Fibroblast of skin of left biceps (primary cell): ENCODE measurements around the gene DNHD1.

Experiments
- DNase-seq, 2 experiments: peaks; one replicate each; pipeline ENCODE4 v3.0.0-alpha.2; 2013; ENCODE audit warnings: low read depth in 2 of 2

The DNHD1 gene

GRCh38 chr11:6587360-6587953, 90.4 kb downstream of the DNHD1 start:
- DNase-seq: no peak

- no peak for DNase-seq
Measured at GRCh38 chr11:6588018-6588417, 90.9 kb downstream of the DNHD1 start.

GRCh38 chr11:6594142-6594768, 97.2 kb downstream of the DNHD1 start:
- DNase-seq: no peak

DNA sequence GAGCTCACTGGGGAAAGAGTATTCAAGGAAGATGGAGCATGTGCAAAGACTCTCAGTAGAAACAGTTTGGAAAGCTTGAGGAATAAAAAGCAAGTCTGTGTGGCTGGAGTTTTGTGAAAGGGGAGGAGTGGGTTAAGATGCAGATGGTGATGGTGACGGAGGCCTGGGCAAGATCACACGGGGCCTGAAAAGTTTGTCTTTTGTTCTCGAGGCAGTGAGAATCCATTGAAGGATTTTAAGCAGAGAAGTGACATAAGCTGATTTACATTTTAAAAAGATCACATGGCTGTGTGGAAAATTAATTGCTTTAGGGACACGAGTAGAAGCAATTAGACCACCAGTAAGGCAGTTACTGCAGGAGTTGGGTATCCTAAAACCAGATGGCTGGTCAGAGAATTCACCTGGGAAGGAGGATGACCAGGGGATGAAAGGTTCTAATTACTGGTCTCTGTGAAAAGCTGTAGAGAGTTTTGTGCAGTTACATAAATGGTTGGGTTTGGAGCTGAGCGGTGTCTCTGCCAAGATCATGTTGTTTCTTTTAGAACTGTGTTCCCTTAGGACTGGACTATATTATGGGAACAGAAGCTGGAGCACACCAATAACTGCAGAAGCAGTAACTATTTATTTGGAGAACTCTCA, 99.3 kb downstream of the DNHD1 start:
- no peak for DNase-seq

- DNase-seq: no peak
Measured at GRCh38 chr11:6598555-6598954, 101.5 kb downstream of the DNHD1 start.

GRCh38 chr11:6599449-6599848, 102.4 kb downstream of the DNHD1 start:
- no peak for DNase-seq

GRCh38 chr11:6599881-6600390, 102.9 kb downstream of the DNHD1 start:
- DNase-seq: no peak

GRCh38 chr11:6601041-6601461, 104.0 kb downstream of the DNHD1 start:
- no peak for DNase-seq

- no peak for DNase-seq
Measured at GRCh38 chr11:6602096-6602940, 105.2 kb downstream of the DNHD1 start.

DNA sequence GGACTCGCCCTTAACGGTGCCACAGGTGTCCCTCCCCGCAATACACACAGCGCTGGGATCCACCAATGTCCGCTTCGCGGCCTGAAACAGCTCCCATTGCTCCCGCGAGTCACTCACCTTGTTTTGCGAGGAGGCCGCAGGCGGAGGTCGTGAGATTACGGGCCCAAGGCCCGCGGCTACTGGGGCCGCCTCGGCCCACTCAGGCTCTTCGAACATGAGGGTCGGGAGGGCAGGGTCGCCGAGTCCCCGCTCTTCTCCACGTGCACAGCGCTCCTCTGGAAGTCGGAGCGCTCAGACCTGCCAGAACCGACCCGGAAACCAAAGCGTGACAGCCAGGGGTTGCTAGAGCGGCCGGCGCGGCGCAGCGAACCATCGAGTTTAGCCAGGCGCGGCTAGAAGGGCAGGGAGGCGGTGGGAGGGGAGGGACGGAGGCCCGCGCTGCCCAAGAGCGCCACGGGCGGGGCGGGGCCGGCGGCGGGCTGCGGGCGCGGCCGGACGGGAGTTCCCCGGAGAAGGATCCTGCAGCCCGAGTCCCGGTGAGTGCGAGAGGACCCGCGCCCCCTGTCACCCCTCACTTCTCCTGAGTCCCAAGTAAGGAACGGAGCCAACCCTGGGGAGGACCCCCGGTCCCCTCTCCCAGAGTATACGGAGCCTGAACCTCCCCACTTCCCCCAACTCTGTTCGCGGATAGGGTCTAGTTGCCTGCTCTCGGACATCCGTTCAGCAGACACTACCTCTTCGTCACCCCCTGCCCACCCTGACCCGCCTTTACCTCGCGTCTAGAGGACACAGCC, 106.4 kb downstream of the DNHD1 start, which contains the start of the genes ILK and RRP8:
Gene ILK, plus strand, starts transcription at position 488 of the 794 bp plus-strand sequence. CDS start 498 bp downstream, outside the sequence.
Gene RRP8, minus strand, starts transcription at position 330 of the 794 bp plus-strand sequence. Its CDS starts 114 bp downstream, at position 216.
- DNase-seq: peak; percentile 59 to 68

- peak in 1 of 2 experiments; percentile 18 for DNase-seq
Measured at GRCh38 chr11:6604081-6604626, 107.1 kb downstream of the DNHD1 start.

DNA sequence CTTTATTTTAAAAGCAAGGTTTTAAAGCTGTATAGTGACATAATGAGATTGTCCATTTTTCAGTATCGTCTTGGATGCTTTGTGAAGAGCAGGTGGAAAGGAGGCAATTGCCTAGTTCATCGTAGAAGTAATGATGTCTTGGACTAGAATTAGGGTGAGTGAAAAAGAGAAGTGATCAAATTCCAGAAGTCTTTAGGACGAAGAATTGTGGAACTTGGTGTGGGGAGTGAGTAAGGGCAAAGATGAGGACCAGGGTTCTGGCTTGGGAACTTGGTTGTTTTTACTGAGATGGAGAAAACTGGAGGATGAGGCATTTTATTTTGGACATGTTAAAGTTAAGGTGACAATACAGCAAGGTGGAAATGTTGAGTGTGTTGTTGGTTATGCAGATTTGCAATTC, 107.7 kb downstream of the DNHD1 start:
- DNase-seq: no peak

DNA sequence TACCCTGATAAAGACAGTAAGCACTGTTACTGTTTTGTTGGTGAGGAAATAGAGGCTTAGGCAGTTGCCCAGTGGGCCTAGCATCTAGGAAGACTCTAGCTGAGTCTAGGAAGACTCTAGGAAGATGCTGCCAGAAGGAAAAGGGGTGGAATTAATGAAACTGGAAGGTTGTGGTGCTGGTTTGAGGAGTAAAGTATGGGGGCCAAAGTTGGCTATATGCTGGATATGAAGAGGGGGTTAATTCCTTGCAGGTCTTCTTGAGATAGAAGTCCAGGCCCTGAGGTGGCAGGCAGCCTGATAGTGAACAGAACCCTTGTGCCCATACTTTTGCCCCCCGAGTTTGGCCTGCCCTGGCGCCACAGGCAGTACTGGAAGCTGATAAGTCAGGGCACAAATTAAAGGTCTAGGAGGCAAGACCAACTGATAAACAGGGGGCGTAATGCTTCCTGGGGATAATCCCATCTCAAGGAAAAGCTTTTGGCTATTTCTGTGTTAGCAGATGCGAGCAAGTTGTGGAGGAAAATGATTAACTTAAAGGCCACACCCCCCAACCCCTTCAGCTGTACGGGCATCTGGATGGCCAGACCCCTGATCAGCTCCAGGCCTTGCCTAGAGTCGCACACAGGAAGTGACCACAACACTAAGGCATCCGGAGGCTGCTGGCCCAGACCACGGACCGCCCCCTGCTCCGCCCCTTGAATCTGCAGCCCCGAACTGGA, 109.5 kb downstream of the DNHD1 start:
- DNase-seq: peak; percentile 82

DNA sequence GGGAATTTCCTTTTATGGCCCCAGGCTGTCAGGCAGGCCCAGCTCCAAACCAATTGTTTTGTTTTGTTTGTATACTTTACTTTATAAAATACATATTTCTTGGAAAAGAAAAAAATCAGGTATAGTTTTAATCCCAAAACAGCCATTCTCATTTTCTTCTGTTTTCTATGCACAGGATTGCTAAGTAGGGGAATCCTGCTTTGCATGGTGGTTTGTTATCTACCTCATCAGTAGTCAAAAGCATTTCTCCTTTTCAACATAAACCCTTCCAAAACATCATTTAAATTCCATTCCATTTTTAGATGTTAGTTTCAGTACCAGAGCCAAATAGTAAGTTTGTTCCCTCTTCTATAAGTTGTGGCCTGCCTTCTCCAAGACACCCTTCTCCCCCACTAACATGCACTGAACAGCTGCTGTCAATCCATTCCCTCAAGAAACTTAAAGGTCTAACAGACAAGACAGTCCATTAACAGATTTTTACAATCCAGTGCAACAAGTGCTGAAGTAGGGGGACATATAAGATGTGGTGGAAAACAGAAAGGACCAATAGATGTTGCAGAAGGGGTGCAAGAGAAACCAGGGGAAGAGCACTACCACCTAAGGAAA, 110.2 kb downstream of the DNHD1 start:
- peak in 1 of 2 experiments; percentile 22 for DNase-seq

DNA sequence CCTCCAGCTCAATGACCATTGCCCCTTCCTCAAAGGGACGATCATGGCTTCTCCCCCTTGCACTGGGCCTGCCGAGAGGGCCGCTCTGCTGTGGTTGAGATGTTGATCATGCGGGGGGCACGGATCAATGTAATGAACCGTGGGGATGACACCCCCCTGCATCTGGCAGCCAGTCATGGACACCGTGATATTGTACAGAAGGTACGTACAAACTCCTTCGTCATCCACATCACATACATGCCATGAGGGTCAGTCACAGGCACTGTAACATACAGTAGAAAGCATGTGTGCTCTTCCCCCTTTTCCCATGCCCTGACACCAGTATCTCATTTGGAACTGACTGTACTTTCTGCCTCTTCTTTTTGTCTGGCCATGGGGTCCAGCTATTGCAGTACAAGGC, 110.9 kb downstream of the DNHD1 start:
- DNase-seq: no peak

GRCh38 chr11:6608726-6609501, 111.8 kb downstream of the DNHD1 start:
- no peak for DNase-seq

DNA sequence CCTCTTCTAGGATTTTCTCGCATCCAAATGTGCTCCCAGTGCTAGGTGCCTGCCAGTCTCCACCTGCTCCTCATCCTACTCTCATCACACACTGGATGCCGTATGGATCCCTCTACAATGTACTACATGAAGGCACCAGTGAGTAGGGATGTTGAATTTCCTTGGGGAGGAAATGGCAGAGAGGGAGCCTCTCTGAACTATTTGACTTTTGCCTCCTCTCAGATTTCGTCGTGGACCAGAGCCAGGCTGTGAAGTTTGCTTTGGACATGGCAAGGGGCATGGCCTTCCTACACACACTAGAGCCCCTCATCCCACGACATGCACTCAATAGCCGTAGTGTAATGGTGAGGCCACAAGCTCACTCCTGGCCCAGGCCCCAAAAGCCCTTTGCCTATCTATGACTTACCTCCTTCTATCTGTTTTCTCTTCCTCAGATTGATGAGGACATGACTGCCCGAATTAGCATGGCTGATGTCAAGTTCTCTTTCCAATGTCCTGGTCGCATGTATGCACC, 112.5 kb downstream of the DNHD1 start:
- DNase-seq: no peak

GRCh38 chr11:6610591-6610990, 113.5 kb downstream of the DNHD1 start:
- no peak for DNase-seq
